Activated CD4-positive, alpha-beta T cell treated with anti-CD3 and anti-CD28 coated beads, Interleukin-2, Interleukin-4, amounts not matched to agents 100 ng/mL and 50 ng/mL, durations not matched to agents 16 hours and 8 hours (primary cell): ENCODE measurements around the gene BLOC1S5.
"Not testable (repeated sequence)": the region's sequence is repeated elsewhere in the genome, so short reads cannot be mapped to it uniquely, and the experiment has no call there.

ENCODE experiments used
- DNase-seq: peaks from one replicate; pipeline ENCODE4 v3.0.0-alpha.2; 2020; ENCODE audit warnings: low spot score

BLOC1S5 gene

GRCh38 chr6:7993399-7993798 lies 70.8 kb downstream of the BLOC1S5 start:
- no peak for DNase-seq

DNA sequence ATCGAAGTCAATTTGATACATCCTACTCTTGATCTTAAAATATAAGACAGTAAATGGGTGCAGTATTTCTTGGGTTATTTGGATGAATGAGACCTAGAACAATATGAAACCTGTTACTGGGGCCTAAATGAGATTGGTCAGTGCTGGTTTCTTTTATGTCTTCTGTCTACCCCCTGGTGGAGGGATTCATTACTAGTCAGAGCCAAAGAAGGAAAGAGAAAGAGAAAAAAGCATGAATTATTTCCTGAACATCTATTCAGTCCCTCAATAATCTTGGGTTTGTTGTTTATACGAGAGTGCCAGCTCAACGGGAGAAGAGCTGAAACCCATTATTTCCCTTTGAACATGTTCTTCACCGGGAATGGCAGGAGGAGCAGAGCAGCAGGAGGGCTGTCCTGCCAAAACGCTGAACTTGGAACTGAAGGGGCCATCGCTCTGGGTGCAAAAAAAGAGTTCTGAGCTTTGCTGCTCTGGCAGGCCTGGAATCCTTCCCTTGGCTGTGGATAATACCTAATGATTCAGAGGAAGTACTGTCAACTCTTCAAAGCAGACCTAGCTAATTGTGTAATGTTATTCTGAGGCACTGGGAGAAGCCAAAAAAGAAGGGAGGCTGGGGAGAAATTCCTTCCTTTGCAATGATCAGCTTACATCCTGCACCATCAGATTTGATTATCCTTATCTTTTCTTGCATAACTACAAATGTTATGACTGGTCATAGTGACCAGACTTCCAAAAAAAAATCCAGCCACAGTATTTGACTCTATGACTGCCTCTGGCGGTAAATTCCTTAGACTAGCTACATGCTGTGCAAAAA lies 72.0 kb downstream of the BLOC1S5 start:
- no peak for DNase-seq

DNA sequence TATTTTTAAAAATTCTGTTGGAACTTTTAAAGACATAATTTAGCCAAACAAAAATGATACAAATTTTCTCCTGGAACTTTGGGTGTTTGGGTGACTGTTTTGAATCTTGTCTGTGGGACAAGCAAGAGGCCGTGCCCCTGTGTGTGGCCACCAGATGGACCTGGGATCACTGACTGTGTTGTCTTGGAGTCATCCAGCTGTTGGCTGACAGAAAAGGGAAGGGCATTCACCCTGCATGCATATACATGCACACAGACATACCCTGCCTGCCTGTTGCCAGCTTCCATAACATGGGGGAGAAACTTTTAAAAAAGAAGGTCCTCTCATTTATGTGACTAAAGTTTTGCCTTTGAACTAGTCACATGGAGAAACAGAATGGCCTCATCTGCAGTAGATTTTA lies 72.7 kb downstream of the BLOC1S5 start:
- DNase-seq = no peak

DNA sequence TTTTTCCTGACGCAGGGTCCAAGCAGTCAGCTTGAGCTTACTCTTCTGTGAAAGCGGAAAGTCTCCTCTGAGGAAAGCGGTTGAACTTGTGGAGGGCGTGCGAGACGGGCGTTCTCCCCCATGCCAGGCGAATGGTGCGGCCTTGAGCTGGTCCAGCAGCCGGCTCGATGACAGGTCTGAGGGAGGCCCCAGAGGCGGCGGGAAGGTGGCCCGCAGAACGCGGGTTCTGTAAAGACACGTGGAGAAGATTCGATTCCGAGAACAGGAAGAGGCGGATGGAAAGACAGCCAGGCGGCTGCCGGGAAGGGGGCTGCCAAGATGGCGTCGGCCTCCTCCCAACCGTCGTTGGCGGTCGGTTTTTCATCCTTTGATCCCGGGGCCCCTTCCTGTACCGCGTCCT lies 78.0 kb downstream of the BLOC1S5 start:
- DNase-seq = no peak

- DNase-seq = not testable (repeated sequence)
Measured at GRCh38 chr6:7983967-7984366, 80.2 kb downstream of the BLOC1S5 start.

GRCh38 chr6:7979831-7980230 lies 84.4 kb downstream of the BLOC1S5 start:
- no peak for DNase-seq

- DNase-seq = no peak
Measured at GRCh38 chr6:7978736-7979135, 85.5 kb downstream of the BLOC1S5 start.

- DNase-seq = no peak
Measured at GRCh38 chr6:7976485-7977056, 87.6 kb downstream of the BLOC1S5 start.

DNA sequence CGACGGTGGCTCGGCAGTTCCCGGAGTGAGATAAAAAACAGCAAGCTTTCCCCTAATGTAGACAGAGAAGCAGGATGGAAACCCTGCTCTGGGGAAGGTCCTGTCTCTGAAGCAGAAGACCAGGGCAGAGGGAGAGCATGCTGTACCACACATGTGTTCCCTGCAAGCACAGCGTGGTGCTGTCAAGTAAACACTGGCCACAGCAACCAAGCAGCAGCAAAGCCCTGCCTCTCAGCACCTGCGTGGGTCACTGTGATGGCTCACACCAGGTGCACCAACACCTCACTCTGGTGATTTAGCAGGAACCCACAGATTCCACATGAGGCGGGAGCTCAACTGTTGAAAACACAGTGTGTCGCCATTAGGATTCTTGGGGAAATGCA lies 88.4 kb downstream of the BLOC1S5 start:
- no peak for DNase-seq

DNA sequence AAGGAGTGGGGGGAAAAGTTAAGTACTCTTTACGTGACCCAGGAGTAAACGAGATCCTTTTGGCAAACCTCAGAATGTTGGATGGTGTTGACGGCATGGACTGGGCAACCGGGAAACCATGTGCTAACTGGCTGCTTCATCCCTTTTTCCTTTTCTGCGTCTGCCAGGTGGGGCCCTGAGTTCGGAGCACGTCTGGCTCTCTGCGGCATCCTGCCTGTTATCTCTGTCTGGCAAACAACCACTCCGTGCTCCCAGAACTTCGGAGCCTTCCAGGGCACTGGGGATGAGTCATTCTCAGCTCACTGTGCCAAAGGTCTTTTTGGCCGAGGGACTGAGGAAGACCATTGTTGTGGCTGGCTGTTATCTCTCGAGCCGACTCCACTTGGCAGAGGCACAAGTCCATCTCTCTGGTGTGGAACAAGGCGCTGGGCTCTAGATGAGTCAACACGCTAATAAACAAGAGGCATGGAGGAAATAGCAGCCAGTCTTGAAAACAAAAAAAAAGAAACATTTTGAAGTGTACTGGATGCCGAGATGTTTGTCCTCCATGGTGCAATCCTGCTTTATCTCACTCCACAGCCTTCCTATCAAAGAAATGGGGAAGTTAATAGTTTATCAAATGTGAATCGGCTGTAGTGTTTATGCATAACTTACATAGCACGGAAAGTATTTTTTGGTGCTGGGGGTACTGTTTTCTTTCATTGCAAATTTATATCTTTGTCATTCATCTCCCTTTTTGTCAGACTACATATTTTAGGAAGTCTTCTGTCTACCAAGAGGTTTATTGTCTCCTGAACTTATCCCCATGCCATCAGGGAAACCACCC lies 89.0 kb downstream of the BLOC1S5 start:
- no peak for DNase-seq

DNA sequence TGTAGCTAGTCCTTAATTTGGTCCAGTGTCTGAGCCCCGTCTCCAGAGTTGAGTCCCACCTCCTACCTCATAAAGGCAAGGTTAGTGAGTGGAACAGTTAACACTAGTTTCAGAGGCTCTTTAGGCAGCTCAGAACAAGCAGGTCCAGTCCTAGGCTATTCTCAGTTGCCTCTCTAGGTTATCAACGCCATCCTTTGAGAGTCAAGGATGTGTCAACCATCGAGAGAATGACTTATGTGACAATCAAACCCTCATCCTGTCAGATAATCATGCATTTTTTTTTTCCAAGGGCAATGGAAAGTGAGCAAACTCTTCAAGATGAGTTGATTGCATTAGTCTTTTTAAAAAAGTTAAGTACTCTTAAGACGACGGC lies 89.6 kb downstream of the BLOC1S5 start:
- no peak for DNase-seq

GRCh38 chr6:7973584-7973983 lies 90.6 kb downstream of the BLOC1S5 start:
- DNase-seq = no peak

DNA sequence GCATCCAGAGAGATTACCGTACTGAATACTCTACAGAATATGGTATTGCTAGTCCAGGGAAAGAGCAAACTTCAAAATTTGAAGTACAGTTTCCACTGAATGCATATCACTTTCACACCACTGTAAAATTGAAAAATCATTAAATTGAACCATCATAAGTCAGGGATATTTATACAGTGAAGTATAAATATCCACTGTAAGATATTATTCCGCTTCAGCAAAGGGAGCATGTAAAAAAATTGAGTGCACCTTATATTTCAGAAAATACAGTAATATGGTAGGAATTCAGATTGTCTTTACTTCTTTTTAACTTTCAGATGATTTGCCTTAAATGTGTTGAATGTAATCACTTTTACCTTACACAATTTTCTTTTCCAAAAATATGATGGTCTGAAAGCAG lies 92.7 kb downstream of the BLOC1S5 start:
- no peak for DNase-seq

DNA sequence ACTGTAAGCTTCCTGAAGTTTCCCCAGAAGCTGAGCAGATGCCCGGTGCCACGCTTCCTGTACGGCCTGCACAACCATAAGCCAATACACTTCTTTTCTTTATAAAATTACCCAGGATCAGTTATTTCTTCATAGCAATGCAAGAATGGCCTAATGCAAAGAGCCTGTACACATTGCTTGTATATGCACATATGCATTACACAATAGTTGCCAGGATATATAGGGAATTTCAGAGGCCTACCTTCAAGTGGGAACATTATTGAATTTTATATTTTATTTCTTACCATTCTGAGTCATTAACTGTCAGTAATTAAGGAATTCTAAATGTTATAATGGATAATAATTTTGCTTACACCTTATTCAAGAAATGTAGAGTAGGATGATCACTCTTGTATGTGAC lies 93.6 kb downstream of the BLOC1S5 start:
- no peak for DNase-seq
